ENCODE data around the gene PPM1N.

Gene PPM1N

DNA sequence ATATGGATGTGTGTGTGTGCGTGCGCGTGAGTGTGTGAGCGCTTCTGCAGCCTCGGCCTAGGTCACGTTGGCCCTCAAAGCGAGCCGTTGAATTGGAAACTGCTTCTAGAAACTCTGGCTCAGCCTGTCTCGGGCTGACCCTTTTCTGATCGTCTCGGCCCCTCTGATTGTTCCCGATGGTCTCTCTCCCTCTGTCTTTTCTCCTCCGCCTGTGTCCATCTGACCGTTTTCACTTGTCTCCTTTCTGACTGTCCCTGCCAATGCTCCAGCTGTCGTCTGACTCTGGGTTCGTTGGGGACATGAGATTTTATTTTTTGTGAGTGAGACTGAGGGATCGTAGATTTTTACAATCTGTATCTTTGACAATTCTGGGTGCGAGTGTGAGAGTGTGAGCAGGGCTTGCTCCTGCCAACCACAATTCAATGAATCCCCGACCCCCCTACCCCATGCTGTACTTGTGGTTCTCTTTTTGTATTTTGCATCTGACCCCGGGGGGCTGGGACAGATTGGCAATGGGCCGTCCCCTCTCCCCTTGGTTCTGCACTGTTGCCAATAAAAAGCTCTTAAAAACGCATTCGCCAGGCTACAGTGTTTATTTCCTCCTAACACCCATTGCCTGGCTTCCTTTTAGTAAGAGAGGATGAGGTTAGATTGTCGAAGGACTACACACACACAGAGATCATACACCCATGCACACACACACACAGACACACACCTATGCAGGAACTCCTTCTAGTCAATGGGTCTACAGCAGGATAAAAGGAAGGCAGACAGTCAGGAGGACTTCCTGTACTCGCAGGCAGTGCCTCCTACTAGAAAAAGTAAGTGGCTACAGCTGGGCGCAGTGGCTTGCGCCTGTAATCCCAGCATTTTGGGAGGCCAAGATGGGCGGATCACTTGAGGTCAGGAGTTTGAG lies 23.4 kb upstream of the PPM1N start:
- Histone ChIP-seq H3K4me1 (peaks cover 18% of the 10 kb centered on the region), H3K4me3 (ENCODE audit: low read depth, low read length) (no peak overlapping the region), H3K9me3 (ENCODE audit: control insufficient read depth, low read length) (no peaks in the 10 kb centered on the region), H3K4me2 (ENCODE audit: low read length) (no peak overlapping the region), H3K79me2 (no peaks in the 10 kb centered on the region), H3K27ac (no peak overlapping the region), H3K36me3 (ENCODE audit: control insufficient read depth, insufficient read depth, low read length) (no peaks in the 10 kb centered on the region), H2AFZ (no peak overlapping the region), H3K27me3 (ENCODE audit: control insufficient read depth, insufficient read depth, low read length) (no peaks in the 10 kb centered on the region), H3K9ac (no peak overlapping the region)
- TF ChIP-seq, protein P1, sequence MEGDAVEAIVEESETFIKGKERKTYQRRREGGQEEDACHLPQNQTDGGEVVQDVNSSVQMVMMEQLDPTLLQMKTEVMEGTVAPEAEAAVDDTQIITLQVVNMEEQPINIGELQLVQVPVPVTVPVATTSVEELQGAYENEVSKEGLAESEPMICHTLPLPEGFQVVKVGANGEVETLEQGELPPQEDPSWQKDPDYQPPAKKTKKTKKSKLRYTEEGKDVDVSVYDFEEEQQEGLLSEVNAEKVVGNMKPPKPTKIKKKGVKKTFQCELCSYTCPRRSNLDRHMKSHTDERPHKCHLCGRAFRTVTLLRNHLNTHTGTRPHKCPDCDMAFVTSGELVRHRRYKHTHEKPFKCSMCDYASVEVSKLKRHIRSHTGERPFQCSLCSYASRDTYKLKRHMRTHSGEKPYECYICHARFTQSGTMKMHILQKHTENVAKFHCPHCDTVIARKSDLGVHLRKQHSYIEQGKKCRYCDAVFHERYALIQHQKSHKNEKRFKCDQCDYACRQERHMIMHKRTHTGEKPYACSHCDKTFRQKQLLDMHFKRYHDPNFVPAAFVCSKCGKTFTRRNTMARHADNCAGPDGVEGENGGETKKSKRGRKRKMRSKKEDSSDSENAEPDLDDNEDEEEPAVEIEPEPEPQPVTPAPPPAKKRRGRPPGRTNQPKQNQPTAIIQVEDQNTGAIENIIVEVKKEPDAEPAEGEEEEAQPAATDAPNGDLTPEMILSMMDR (IDR thresholded peaks at IDR 0.05), result no peak

DNA sequence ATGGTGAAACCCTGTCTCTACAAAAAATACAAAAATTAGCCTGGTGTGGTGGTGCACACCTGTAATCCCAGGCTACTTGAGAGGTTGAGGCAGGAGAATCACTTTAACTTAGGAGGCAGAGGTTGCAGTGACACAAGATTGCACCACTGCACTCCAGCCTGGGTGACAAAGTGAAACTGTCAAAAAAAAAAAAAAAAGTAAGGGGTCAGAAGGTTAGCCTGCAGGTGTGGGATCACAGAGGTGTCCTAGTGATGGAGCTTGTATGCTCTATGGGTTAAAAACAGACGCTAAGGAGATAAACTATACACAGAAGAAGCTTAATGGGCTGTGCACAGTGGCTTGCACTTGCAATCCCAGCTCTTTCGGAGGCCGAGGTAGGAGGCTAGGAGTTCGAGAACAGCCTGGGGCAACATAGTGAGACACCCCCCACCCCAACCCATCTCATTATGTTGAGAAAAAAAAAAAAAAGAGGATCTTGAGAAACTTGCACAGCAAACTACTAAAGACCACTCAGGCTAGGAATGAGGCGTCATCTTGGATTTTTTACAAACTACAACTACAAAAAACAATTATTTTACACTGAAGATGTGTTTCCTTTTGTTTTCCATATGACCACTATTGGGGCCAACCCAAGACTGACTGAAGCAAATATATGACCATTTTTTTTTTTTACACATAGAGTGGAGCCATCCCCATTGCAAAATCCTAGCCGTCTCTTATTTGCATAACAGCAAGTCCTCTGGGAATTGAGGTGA lies 22.5 kb upstream of the PPM1N start:
- no peaks in the 10 kb centered on the region for H3K79me2 ChIP-seq
- H3K9me3 ChIP-seq (ENCODE audit: control insufficient read depth, low read length), result no peaks in the 10 kb centered on the region
- H3K4me3 ChIP-seq (ENCODE audit: low read depth, low read length), result no peak overlapping the region
- no peak overlapping the region for H2AFZ ChIP-seq
- no peak overlapping the region for H3K27ac ChIP-seq
- no peak overlapping the region for H3K4me2 ChIP-seq (ENCODE audit: low read length)
- H3K36me3 ChIP-seq (ENCODE audit: control insufficient read depth, insufficient read depth, low read length), result no peaks in the 10 kb centered on the region
- H3K27me3 ChIP-seq (ENCODE audit: control insufficient read depth, insufficient read depth, low read length), result no peaks in the 10 kb centered on the region
- H3K9ac ChIP-seq, result no peak overlapping the region
- H3K4me1 ChIP-seq, result peaks cover 13% of the 10 kb centered on the region
- TF ChIP-seq, protein P1 (IDR thresholded peaks at IDR 0.05), result no peak

DNA sequence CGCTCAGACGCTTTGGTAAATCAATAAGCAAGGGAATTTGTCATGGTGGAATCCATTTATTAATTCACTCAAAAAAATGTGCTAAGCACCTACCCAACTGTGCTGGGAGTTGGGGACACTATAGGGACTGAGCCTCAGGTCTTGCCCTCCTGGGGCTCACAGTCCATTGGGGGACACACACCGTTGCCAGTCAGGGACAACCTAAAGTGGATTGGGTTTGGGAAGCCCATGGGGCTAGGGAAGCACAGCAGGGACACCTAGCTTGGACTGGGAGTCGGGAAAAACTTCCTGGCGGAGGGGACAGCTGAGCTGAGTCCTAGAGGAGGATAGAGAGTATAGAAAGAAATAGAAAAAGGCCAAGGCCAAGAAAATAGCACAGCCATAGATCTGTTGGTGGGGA lies 21.9 kb upstream of the PPM1N start:
- no peak overlapping the region for H3K4me2 ChIP-seq (ENCODE audit: low read length)
- H3K27me3 ChIP-seq (ENCODE audit: control insufficient read depth, insufficient read depth, low read length), result no peaks in the 10 kb centered on the region
- H3K79me2 ChIP-seq, result no peaks in the 10 kb centered on the region
- H2AFZ ChIP-seq, result no peak overlapping the region
- H3K4me3 ChIP-seq (ENCODE audit: low read depth, low read length), result no peak overlapping the region
- no peaks in the 10 kb centered on the region for H3K9me3 ChIP-seq (ENCODE audit: control insufficient read depth, low read length)
- no peaks in the 10 kb centered on the region for H3K36me3 ChIP-seq (ENCODE audit: control insufficient read depth, insufficient read depth, low read length)
- no peak overlapping the region for H3K9ac ChIP-seq
- H3K27ac ChIP-seq, result no peak overlapping the region
- H3K4me1 ChIP-seq, result peaks cover 13% of the 10 kb centered on the region
- TF ChIP-seq, protein P1 (IDR thresholded peaks at IDR 0.05), result no peak

DNA sequence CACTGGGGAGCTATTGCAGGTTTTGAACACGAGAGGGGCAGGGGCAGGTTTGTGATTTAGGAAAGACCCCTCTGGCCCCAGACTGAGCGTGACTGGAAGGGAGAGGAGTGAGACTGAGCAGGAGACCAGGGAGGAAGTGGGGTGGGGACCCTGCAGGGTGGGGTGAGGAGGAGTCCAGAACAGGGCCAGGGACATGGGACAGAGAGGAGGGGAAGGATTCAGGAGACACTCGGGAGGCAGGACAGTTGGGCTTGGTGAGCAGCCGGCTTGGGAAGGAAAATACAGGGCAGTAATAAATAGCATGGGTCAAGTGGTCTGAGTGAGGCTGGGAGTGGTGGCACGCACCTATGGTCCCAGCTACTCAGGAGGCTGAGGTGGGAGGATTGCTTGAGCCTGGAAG lies 21.1 kb upstream of the PPM1N start:
- Histone ChIP-seq H2AFZ (no peak overlapping the region), H3K27me3 (ENCODE audit: control insufficient read depth, insufficient read depth, low read length) (no peaks in the 10 kb centered on the region), H3K4me3 (ENCODE audit: low read depth, low read length) (no peak overlapping the region), H3K79me2 (no peaks in the 10 kb centered on the region), H3K4me2 (ENCODE audit: low read length) (no peak overlapping the region), H3K36me3 (ENCODE audit: control insufficient read depth, insufficient read depth, low read length) (no peaks in the 10 kb centered on the region), H3K9ac (no peak overlapping the region), H3K27ac (no peak overlapping the region), H3K9me3 (ENCODE audit: control insufficient read depth, low read length) (no peaks in the 10 kb centered on the region), H3K4me1 (peaks cover 13% of the 10 kb centered on the region)
- TF ChIP-seq, protein P1 (IDR thresholded peaks at IDR 0.05), result no peak

Data from parathyroid adenoma (tissue), 2 donors.